Endothelial cell of umbilical vein (primary cell): ENCODE data around the gene MPND. TPM values are rescaled to one million over a fixed set of nuclear protein-coding genes. Genes with fewer than 3 reads are reported as not detected.

ENCODE experiments used
- BruUV-seq: library from RNA; stranded (reverse); fragments of 400-500 nt; replicated peaks from 2 replicates; lab custom pipeline; 2021; lab: Mats Ljungman, UMichigan
- CTCF ChIA-PET: fragments of 300-600, 350-600 bp; sonication (Branson Sonifier 250); formaldehyde crosslinking; loops from one replicate; lab custom pipeline; 2021; ENCODE audit warnings: antibody characterized with exemption, inconsistent platforms; lab: Charles Lee
- POLR2A ChIA-PET: fragments of 300-600, 350-600 bp; sonication (Branson Sonifier 250); formaldehyde crosslinking; loops from one replicate; lab custom pipeline; 2021; ENCODE audit warnings: antibody characterized with exemption, inconsistent platforms; lab: Charles Lee
- DNase-seq: peaks from one replicate; pipeline ENCODE4 v3.0.0-alpha.2; 2011; ENCODE audit warnings: low read depth, low spot score
- FAIRE-seq: peaks from 2 replicates; lab custom pipeline; 2011; peaks lifted over from hg19 to GRCh38; lab: Jason Lieb, UNC
- H2AFZ ChIP-seq: 2 replicates; pipeline ENCODE4 v1.6.0; 2012; ENCODE audit warnings: low read depth, low read length, control low read depth, inconsistent platforms
- H3K27ac ChIP-seq: 2 replicates; pipeline ENCODE4 v1.5.1; 2011; ENCODE audit warnings: low read depth, mild to moderate bottlenecking, control low read depth, low read length, moderate library complexity; ENCODE audit not compliant: insufficient read depth
- H3K27me3 ChIP-seq, 2 experiments: 2 replicates each; pipeline versions ENCODE4 v1.6.0 to v1.6.1; 2011; ENCODE audit warnings: low read length in 2 of 2, mixed read lengths in 1 of 2; ENCODE audit not compliant: control insufficient read depth in 2 of 2, insufficient read depth in 2 of 2
- H3K36me3 ChIP-seq, 2 experiments: 2 replicates in 1 of 2; 3 replicates in 1 of 2; pipeline ENCODE4 v1.5.1; 2011; ENCODE audit warnings: low read length in 2 of 2, mild to moderate bottlenecking in 1 of 2, moderate library complexity in 1 of 2; ENCODE audit not compliant: control insufficient read depth in 2 of 2, insufficient read depth in 2 of 2; ENCODE audit errors: extremely low read depth in 1 of 2
- H3K4me1 ChIP-seq: 3 replicates; pipeline ENCODE4 v1.5.1; 2011; ENCODE audit warnings: mild to moderate bottlenecking, low read length; ENCODE audit not compliant: control insufficient read depth, insufficient read depth; ENCODE audit errors: extremely low read depth
- H3K4me2 ChIP-seq: 2 replicates; pipeline ENCODE4 v1.6.1; 2011; ENCODE audit warnings: low read length, control low read depth, mixed read lengths; ENCODE audit not compliant: insufficient read depth
- H3K4me3 ChIP-seq, 3 experiments: fragments of 200-600 bp in 1 of 3; sonication (generic), shearing (Covaris generic) in 1 of 3; replicated peaks in 1 of 3; 2 replicates each; pipeline ENCODE4 v1.5.1; 2011 to 2016; ENCODE audit warnings: control low read depth in 3 of 3, low read length in 3 of 3, mild to moderate bottlenecking in 2 of 3, inconsistent platforms in 1 of 3, low read depth in 1 of 3, moderate library complexity in 1 of 3; ENCODE audit not compliant: insufficient read depth in 1 of 3
- H3K79me2 ChIP-seq: 2 replicates; pipeline ENCODE4 v1.6.0; 2012; ENCODE audit warnings: low read length, inconsistent platforms; ENCODE audit not compliant: control insufficient read depth, insufficient read depth
- H3K9ac ChIP-seq: replicated peaks from 2 replicates; pipeline ENCODE3; 2011; ENCODE audit warnings: low read length, control low read depth; ENCODE audit not compliant: insufficient read depth; ENCODE audit errors: extremely low read depth
- H3K9me1 ChIP-seq: replicated peaks from 3 replicates; pipeline ENCODE4 v1.6.0; 2011; ENCODE audit warnings: mild to moderate bottlenecking, low read length; ENCODE audit not compliant: control insufficient read depth, insufficient read depth; ENCODE audit errors: extremely low read depth
- H3K9me3 ChIP-seq: replicated peaks from 2 replicates; pipeline ENCODE4 v1.5.1; 2012; ENCODE audit warnings: low read length, inconsistent platforms; ENCODE audit not compliant: control insufficient read depth, insufficient read depth
- H4K20me1 ChIP-seq: replicated peaks from 2 replicates; pipeline ENCODE3; 2011; ENCODE audit warnings: mild to moderate bottlenecking, low read length; ENCODE audit not compliant: control insufficient read depth, insufficient read depth; ENCODE audit errors: extremely low read depth
- CTCF ChIP-seq, 2 donors: IDR thresholded peaks; 1 replicate in 1 of 2; 2 replicates in 1 of 2; pipeline ENCODE4 v1.5.1; 2011; ENCODE audit warnings: low read length in 2 of 2, mild to moderate bottlenecking in 2 of 2, moderate library complexity in 2 of 2, control low read depth in 1 of 2, inconsistent platforms in 1 of 2, low read depth in 1 of 2; ENCODE audit not compliant: insufficient read depth in 1 of 2; ENCODE audit errors: extremely low read depth in 1 of 2
- EZH2 ChIP-seq: IDR thresholded peaks from 2 replicates; pipeline ENCODE4 v1.6.1; 2012; ENCODE audit warnings: borderline replicate concordance, low read depth, mild to moderate bottlenecking, moderate library complexity, low read length, inconsistent platforms; ENCODE audit not compliant: severe bottlenecking
- FOS ChIP-seq: IDR thresholded peaks from 2 replicates; pipeline ENCODE4 v1.6.1; 2011; ENCODE audit warnings: mild to moderate bottlenecking, low read length, moderate library complexity, borderline replicate concordance; ENCODE audit not compliant: insufficient read depth
- GATA2 ChIP-seq: IDR thresholded peaks from 2 replicates; pipeline ENCODE4 v1.7.0; 2011; ENCODE audit warnings: low read depth, mild to moderate bottlenecking, moderate library complexity, mixed read lengths, low read length; ENCODE audit not compliant: insufficient read length, insufficient read depth
- JUN ChIP-seq: IDR thresholded peaks from 2 replicates; pipeline ENCODE4 v1.6.1; 2011; ENCODE audit warnings: borderline replicate concordance, low read depth; ENCODE audit not compliant: insufficient read length, insufficient read depth
- MAX ChIP-seq: IDR thresholded peaks from 2 replicates; pipeline ENCODE4 v1.6.1; 2011; ENCODE audit not compliant: insufficient read depth, insufficient read length
- MYC ChIP-seq: IDR thresholded peaks from one replicate; pipeline ENCODE4 v1.6.1; 2011; ENCODE audit warnings: mild to moderate bottlenecking, low read depth, low read length
- POLR2A ChIP-seq: IDR thresholded peaks from 2 replicates; pipeline ENCODE4 v1.6.1; 2012; ENCODE audit warnings: low read depth, mild to moderate bottlenecking, control low read depth, low read length
- POLR2AphosphoS5 ChIP-seq: IDR thresholded peaks from 2 replicates; pipeline ENCODE4 v1.6.1; 2012; ENCODE audit warnings: low read depth, mild to moderate bottlenecking, control low read depth, low read length, moderate library complexity; ENCODE audit not compliant: insufficient read depth
- dilution Hi-C: fragments of 300-500 bp; cut with MboI; formaldehyde crosslinking; loops from one replicate; pipeline ENCODE4 v1.15.0; 2019; ENCODE audit warnings: low sequenced_read_pairs; ENCODE audit not compliant: extremely low pct_ligation_motif_present
- intact Hi-C: fragments of 100-400 bp; cut with micrococcal nuclease; formaldehyde crosslinking; loops from one replicate; pipeline ENCODE4 v1.10.0; 2022
- polyA plus RNA-seq, 4 experiments: library from polyadenylated mRNA; depleted of rRNA in 3 of 4; stranded (reverse) in 3 of 4; unstranded in 1 of 4; fragments of >200 nt; gene quantifications; 2 replicates each; pipeline versions ENCODE4 v1.2.1 to v1.2.3, GENCODE V29; 2011 to 2012; ENCODE audit warnings: missing spikeins in 1 of 4
- total RNA-seq: library from RNA; stranded (reverse); gene quantifications from 2 replicates; pipeline ENCODE4 v1.2.3, GENCODE V29; 2021

Gene MPND
- total and polyA plus RNA-seq, 2 donors (not counting 3 experiments of a cell fraction or from before 2014, with no cell fraction given), result 14.8 to 21.1 TPM

GRCh38 chr19:4324228-4324627 is 19.1 kb upstream of the MPND start:
- H3K27ac ChIP-seq, result no peak overlapping the region
- ChIA-PET POLR2A (no interaction called here), CTCF (interaction anchor here (1.0 kb wide), 1 partner anchor 46 kb away, joined by 3 read pairs; no protein-coding TSS in a partner anchor)
- no peaks in the 10 kb centered on the region for H4K20me1 ChIP-seq
- no TSS peak for BruUV-seq
- no peak overlapping the region for H2AFZ ChIP-seq
- no peaks in the 10 kb centered on the region for H3K79me2 ChIP-seq
- H3K4me2 ChIP-seq, result no peak overlapping the region
- peaks cover 3% of the 10 kb centered on the region for H3K4me1 ChIP-seq
- no peak overlapping the region for H3K4me3 ChIP-seq
- no peaks in the 10 kb centered on the region for H3K9me1 ChIP-seq
- dilution Hi-C loops, result no loop called here
- FAIRE-seq, result no peak
- intact Hi-C loops, result no loop called here
- H3K27me3 ChIP-seq, result no peaks in the 10 kb centered on the region
- H3K36me3 ChIP-seq, result no peaks in the 10 kb centered on the region
- H3K9ac ChIP-seq, result no peak overlapping the region
- TF ChIP-seq EZH2 (no peak), CTCF (IDR thresholded peaks at IDR 0.05; ENCODE audit: extremely low read depth in 1 of 2, insufficient read depth in 1 of 2, low read depth in 1 of 2, low read length in 2 of 2) (no peak), GATA2 (no peak), FOS (no peak), POLR2A (no peak), MYC (no peak), POLR2AphosphoS5 (no peak), MAX (no peak), JUN (no peak)
- DNase-seq, result no peak
- H3K9me3 ChIP-seq, result no peaks in the 10 kb centered on the region
